WERI-Rb-1 (cell line): ENCODE results near the gene RHOA.
"Not testable (repeated sequence)": the region's sequence is repeated elsewhere in the genome, so short reads cannot be mapped to it uniquely, and the experiment has no call there.

Source experiments
- DNase-seq: peaks from one replicate; pipeline ENCODE4 v3.0.0-alpha.2; 2020
- H3K27ac ChIP-seq: fragments of 250-450 bp; sonication (Bioruptor Pico); 2 replicates; pipeline ENCODE4 v1.5.1; 2020; ENCODE audit warnings: mild to moderate bottlenecking, moderate library complexity
- H3K27me3 ChIP-seq: fragments of 250-450 bp; sonication (Bioruptor Pico); 2 replicates; pipeline ENCODE4 v1.5.1; 2021; ENCODE audit warnings: mild to moderate bottlenecking, low read depth, moderate library complexity; ENCODE audit not compliant: insufficient read depth, severe bottlenecking
- H3K36me3 ChIP-seq: fragments of 250-450 bp; sonication (Bioruptor Pico); 2 replicates; pipeline ENCODE4 v1.5.1; 2020; ENCODE audit warnings: mild to moderate bottlenecking, moderate library complexity
- H3K4me3 ChIP-seq: 2 replicates; pipeline ENCODE4 v1.5.1; 2011; ENCODE audit warnings: low read depth, mild to moderate bottlenecking, control low read depth, low read length
- H3K9me3 ChIP-seq: fragments of 250-450 bp; sonication (Bioruptor Pico); 2 replicates; pipeline ENCODE4 v1.5.1; 2021; ENCODE audit warnings: mild to moderate bottlenecking, moderate library complexity; ENCODE audit not compliant: severe bottlenecking
- CTCF ChIP-seq: IDR thresholded peaks from 2 replicates; pipeline ENCODE4 v1.5.1; 2011; ENCODE audit warnings: low read depth, mild to moderate bottlenecking, control low read depth, inconsistent platforms, low read length

RHOA gene

GRCh38 chr3:49358217-49358883, 53.4 kb downstream of the RHOA start, which contains the start of gene GPX1:
Gene GPX1 (minus strand): TSS chr3:49358353. CDS start chr3:49358278, 75 bp downstream.
- Histone ChIP-seq H3K36me3 (peaks cover 72% of the 10 kb centered on the region), H3K4me3 (peak within 1 kb of the TSS; percentile 80), H3K9me3 (no peaks in the 10 kb centered on the region), H3K27ac (peak within 1 kb of the TSS; percentile 99), H3K27me3 (no peaks in the 10 kb centered on the region)
- peak; percentile 98 for DNase-seq
- no peak for TF ChIP-seq CTCF

GRCh38 chr3:49357443-49358216, 54.1 kb downstream of the RHOA start:
- not testable (repeated sequence) for H3K27me3 ChIP-seq

GRCh38 chr3:49357095-49357442, 54.7 kb downstream of the RHOA start:
- Histone ChIP-seq H3K36me3 (peaks cover 59% of the 10 kb centered on the region), H3K4me3 (peak overlapping the region; percentile 80)
- not testable (repeated sequence) for H3K27ac ChIP-seq, DNase-seq, H3K9me3 ChIP-seq, H3K27me3 ChIP-seq

More at GRCh38 chr3:49357443-49358216, 54.1 kb downstream of the RHOA start:
- not testable (repeated sequence) for DNase-seq, H3K9me3 ChIP-seq
- peaks cover 65% of the 10 kb centered on the region for H3K36me3 ChIP-seq
- peak overlapping the region; percentile 80 for H3K4me3 ChIP-seq
- peak overlapping the region; percentile 99 for H3K27ac ChIP-seq

- H3K27me3 ChIP-seq, result no peaks in the 10 kb centered on the region
- no peak for TF ChIP-seq CTCF
- no peak for DNase-seq
- H3K36me3 ChIP-seq, result peaks cover 22% of the 10 kb centered on the region
- no peaks in the 10 kb centered on the region for H3K9me3 ChIP-seq
- H3K4me3 ChIP-seq, result no peak overlapping the region
- H3K27ac ChIP-seq, result no peak overlapping the region
Observed at GRCh38 chr3:49352890-49353421, 58.8 kb downstream of the RHOA start.

- no peaks in the 10 kb centered on the region for H3K27me3 ChIP-seq
- H3K9me3 ChIP-seq, result no peaks in the 10 kb centered on the region
- no peak for DNase-seq
- peaks cover 20% of the 10 kb centered on the region for H3K36me3 ChIP-seq
- TF ChIP-seq CTCF, result no peak
- H3K27ac ChIP-seq, result no peak overlapping the region
- no peak overlapping the region for H3K4me3 ChIP-seq
Observed at GRCh38 chr3:49352281-49352680, 59.5 kb downstream of the RHOA start.

- peaks cover 18% of the 10 kb centered on the region for H3K36me3 ChIP-seq
- H3K9me3 ChIP-seq, result no peaks in the 10 kb centered on the region
- no peak for TF ChIP-seq CTCF
- H3K27ac ChIP-seq, result no peak overlapping the region
- H3K27me3 ChIP-seq, result no peaks in the 10 kb centered on the region
- H3K4me3 ChIP-seq, result no peak overlapping the region
- no peak for DNase-seq
Observed at GRCh38 chr3:49351521-49352011, 60.2 kb downstream of the RHOA start.
